ENCODE measurements around the gene KPNB1.
A peak's percentile ranks its signal among the peaks of the same experiment; 100 is the strongest.

Gene KPNB1

DNA sequence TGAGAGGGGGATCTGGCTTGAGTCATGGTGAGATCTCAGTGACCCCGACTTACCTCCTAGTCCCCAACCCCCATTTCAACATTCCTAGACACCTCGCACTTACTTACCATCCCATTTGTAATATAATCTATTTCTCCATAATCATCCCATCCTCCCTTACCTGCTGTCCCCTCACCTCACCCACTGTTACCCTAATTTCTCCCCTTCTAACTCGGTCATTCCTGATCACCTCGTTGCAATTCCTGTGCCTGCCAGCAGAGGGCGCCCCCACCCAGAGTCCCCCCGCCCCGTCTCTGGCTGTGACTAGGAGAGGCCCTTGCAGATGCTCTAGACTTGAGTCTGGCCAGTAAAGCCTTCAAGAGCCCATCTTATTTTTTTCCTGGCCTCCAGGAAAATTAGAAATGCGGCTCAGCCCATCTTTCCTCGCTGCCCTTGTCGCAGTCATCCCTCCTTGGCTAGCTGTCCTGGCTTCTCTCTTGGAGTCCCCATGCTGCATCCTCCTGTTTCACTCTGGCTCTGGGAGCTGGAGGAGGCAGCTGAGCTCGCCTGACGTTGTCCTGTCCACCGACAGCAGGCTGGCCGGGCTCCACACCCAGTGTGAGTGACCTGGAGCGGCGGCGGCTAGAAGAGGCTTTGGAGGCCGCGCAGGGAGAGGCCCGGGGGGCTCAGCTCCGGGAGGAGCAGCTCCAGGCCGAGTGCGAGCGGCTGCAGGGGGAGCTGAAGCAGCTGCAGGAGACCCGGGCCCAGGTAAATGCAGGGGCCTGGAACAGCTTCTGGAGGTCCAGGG is 49.2 kb downstream of the KPNB1 start:
- peak; percentile 35 to 66 for DNase-seq

DNA sequence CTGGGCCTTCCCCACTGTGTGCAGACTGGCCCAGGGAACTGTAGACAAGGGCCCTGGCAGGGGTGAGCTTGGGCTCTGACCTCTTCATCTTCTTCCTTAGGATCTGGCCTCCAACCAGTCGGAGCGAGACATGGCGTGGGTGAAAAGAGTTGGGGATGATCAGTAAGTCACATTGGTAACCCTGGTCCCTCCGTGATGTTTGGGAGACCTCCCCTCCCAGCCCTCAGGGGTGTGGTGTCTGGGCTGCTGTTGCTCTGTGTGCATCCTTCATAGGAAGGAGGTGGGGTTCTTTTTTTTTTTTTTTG is 49.8 kb downstream of the KPNB1 start:
- no peak for DNase-seq

GRCh38 chr17:47700471-47701449 is 51.0 kb downstream of the KPNB1 start:
- no peak for DNase-seq

GRCh38 chr17:47701608-47702007 is 51.9 kb downstream of the KPNB1 start:
- no peak for DNase-seq

- DNase-seq, result no peak
Observed at GRCh38 chr17:47702391-47702995, 52.8 kb downstream of the KPNB1 start.

DNA sequence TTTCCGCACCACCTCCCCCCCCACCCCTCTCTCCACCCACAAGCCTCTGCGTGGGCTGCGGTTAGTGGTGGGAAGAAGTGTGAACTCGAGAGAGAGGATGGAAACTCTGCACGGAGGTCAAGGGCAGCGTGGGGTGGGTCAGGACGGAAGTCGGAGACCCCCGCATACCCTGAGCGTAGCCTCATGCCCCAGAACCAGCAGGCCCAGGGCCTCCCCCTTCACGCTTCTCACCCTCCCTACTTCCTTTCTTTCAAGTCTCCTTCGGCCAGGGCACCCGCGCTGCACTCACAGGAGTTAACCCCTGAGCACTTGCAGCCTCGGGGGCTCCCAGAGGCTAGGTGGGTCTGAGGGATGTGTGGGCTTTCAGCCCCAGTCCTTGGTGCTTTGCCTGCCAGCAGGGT is 53.5 kb downstream of the KPNB1 start:
- no peak for DNase-seq

GRCh38 chr17:47703671-47704070 is 54.0 kb downstream of the KPNB1 start:
- DNase-seq, result no peak

DNA sequence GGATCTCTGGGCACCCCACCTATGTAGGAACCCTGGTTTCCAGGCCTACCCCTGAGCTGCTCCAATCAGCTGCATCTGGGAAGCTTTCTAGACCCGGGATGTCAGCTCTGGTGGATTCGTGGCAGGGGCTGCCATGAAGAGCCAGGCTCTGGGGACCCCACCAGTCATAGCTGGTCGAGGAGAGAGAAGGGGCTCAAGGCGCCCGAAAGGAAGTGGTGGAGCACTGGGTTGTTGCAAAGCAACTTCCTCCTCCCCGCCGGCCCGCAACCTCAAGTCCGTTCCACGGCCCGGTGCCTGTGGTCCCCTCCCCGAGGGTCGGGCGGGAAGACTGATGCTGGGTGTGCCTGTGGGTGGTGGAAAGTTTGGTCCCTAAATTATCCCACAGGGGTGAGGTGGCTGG is 54.4 kb downstream of the KPNB1 start:
- DNase-seq, result no peak

GRCh38 chr17:47704736-47705135 is 55.0 kb downstream of the KPNB1 start:
- DNase-seq, result no peak

GRCh38 chr17:47705536-47706530 is 56.1 kb downstream of the KPNB1 start:
- no peak for DNase-seq

GRCh38 chr17:47707056-47707804 is 57.5 kb downstream of the KPNB1 start:
- peak; percentile 22 to 41 for DNase-seq

- no peak for DNase-seq
Observed at GRCh38 chr17:47707884-47708283, 58.2 kb downstream of the KPNB1 start.

GRCh38 chr17:47708312-47708863 is 58.7 kb downstream of the KPNB1 start:
- no peak for DNase-seq

GRCh38 chr17:47708864-47709541 is 59.3 kb downstream of the KPNB1 start:
- DNase-seq, result no peak

- no peak for DNase-seq
Observed at GRCh38 chr17:47709594-47709993, 59.9 kb downstream of the KPNB1 start.

DNA sequence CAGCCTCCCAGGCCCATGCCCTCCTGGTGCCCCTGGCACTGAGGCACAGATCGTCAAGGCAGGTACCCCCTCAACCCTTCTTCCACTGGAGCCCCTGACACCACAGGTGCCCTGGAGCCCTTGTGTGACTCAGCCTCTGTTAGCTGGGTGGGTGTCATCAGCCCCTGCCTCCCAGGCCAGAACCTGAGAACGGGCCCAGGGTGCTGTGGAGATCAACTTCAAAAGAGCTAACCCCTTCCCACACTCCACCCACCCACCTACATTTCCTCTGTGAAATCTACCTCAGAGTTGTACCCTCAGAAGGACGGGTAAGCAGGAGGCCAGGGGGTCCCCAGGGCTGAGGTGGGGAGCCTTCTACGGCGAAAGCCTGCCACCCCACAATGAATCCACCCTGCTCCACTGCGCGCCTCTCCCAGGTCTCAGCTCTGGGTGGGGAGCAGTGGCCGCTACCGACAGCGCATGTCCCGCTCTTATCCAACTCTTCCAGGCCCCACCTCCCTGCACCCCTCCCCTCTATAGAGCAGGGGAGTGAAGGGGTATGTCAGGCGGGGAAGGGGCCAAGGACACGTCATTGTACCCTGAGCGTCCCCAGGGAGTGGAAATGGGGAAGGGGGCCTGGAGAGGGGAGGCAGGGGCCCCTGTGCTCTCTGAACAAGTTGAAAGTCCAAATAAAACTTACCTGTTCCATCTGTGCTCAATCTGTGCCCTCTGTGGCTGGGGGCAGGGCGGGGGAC is 61.8 kb downstream of the KPNB1 start:
- DNase-seq, result no peak

DNA sequence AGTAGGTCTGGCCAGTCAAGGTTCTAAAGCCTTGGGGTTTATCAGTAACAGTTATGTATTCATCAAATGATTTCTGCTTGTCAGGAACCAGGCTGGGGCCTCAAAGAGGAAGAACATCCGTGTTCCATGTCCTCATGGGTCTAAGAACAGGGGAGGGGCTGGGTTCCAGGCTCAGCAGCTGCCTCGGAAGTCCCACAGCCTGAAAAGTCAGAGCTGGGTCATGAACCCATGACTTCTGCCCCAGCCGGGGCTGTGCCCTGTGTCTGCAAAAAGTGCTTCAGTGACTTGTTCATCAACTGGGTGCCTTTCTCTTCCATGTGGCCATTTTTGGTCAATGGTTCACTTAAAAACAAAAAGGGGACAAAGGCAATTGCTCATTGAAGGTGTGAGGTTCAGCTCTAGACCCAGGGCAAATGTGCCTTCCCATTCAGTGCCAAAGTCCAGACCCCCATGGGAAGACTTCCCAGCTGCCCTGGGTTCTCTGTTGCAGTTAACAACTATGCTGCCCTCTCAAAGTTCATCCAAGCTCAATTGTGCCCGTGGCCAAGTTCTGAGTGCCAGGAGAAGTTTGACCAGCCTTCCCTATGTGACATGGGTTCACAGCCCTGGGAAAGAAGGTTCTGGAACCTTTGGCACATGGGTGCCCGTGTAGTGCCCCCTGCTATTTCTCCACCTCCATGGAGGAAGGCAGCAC is 62.8 kb downstream of the KPNB1 start:
- no peak for DNase-seq

DNA sequence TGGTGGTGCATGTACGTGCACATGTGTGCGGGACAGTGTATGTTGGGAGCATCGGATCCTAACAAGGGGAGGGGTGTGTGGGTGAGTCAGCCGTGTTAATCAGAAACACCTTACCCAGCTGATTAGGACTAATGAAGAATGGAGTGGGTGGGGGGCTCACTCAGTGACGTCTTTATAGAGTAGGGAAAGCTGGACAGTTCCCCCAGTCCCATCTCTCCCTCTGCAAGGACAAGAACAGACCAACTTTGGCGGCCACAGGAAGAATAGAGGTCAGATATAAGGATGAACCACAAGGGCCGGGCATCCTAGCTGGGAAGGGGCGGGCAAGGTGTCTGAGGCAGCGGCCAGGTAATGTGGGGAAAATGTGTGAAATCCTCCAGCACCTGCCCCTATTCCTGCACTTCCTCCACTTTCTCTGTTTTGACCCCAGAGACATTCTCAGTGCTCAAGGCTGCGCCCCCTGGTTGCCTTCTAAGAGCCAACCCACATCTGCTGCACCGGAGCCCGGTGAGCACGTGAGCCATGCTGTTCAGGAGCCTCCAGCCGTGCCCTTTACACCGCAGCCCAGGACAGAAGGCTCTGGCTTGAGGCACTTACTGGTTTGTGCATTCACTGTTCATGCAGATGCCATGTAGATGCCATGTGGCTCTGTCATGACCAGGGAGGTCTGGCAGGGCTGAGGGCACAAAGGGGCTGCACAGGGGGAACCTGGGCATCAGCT is 64.4 kb downstream of the KPNB1 start:
- DNase-seq, result no peak

All from hippocampal formation (tissue), 2 donors.